Measurements from ENCODE around the gene ADGRL2.
A peak's percentile ranks its signal among the peaks of the same experiment; 100 is the strongest.
"Not testable (repeated sequence)": the region's sequence is repeated elsewhere in the genome, so short reads cannot be mapped to it uniquely, and the experiment has no call there.

ADGRL2 gene

DNA sequence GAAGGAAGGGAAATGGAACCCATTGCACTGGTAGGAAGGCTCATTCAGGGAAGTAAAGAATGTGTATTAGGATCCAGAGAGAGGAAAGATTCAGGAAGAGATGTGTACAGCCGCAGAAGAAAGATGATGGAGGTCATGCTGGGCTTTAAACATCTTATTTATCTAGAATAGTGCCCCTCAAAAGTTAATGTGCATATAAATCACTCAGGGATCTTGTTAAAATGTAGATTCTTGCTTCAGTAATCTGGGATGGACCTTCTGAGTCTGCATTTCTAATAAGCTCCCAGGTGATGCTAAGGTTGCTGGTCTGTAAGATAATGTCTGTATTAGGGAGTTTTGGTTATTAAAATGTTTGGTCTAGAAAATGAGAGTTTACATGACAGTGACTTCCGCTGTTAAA lies 46.3 kb downstream of the ADGRL2 start:
- DNase-seq (ENCODE audit: low spot score) = no peak

DNA sequence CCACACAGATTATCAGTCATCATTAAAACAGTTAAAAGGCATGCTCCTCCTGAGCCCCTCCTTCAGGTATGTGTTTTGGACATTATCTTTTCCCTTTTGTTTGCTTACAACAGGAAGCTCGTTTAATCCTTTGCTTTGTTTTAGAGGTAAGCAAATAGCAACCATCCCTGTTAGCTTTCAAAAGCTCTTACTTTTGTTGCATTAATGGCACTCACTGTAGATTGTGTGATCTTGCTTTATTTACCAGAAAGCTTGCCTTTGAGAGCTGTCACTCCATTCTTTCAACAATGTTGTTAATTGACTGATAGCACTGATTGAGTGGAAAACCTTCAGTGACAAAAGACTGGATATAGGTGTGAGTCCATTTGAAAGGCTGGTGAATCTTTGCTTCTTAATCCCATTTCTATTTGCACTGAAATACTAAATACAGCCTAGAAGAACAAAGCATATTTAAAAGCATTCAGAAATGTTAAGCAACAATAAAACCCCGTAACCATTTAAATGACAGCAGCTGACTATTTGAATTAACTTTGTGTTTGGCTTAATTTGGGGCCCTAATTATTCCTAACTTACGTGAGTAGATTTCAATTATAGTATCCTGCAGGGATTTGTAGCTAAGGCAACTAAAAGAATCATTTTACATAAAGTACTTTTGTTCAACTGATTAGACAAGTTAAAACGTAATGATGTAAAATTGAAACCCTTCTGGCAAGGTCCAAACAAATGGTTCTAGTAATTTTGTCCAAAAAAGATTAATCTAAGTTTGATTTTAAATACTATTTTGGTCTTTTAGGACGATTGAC lies 48.3 kb downstream of the ADGRL2 start:
- no peak for DNase-seq (ENCODE audit: low spot score)

DNA sequence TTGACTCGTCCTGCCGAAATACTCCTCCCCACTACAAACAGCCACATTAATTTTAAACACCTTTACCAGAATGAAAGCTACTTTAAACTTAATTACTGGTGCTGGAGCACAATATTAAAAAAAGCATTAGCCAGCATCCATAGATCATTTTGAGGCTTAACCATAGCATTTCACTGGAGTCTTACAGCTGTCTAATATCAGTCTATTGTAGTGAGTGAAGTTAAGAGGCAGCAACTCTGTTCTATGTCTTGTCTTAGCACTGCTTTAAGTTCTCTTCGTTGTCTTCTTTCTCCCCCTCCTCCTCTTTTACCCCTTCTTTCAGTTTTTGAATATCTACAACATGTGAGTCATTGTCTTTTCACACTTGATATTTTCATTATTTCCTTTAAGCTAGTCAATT lies 49.3 kb downstream of the ADGRL2 start:
- no peak for DNase-seq (ENCODE audit: low spot score)

DNA sequence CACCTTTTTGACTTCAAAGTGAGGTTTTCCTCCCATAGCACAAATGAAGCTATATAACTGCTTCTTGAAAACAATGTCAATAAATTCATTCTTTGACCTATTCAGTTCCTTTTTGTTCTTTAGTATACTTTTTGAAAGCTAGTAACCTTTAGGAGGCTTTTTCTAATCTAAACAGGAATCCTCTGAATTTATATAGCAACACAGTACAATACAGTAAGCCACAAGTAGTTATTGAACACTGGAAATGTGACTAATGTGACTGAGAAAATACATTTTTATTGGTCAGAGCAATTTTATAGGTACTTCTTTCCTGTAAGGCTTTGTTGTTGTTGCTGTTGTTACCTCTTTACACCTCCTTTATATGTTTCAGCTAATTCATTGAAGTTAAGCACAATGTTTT lies 49.8 kb downstream of the ADGRL2 start:
- DNase-seq (ENCODE audit: low spot score) = no peak

DNA sequence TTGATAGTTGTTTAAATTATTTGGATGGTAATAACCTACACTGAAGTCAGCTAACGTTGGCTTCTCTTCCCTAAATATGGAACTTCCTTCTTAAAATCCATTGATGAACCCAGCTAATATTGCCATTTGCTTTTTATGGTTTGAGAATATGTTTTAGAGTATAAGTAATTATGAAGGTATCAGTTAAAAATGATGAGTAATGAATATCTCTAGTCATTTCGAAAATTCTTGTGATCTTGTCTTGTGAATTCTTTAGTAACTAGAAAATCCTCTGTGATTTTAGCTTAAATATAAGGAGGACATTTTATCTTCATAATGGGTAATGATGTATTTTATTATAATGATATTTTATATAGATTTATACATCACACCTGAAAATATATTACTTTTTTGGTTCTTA lies 50.5 kb downstream of the ADGRL2 start:
- no peak for DNase-seq (ENCODE audit: low spot score)

DNA sequence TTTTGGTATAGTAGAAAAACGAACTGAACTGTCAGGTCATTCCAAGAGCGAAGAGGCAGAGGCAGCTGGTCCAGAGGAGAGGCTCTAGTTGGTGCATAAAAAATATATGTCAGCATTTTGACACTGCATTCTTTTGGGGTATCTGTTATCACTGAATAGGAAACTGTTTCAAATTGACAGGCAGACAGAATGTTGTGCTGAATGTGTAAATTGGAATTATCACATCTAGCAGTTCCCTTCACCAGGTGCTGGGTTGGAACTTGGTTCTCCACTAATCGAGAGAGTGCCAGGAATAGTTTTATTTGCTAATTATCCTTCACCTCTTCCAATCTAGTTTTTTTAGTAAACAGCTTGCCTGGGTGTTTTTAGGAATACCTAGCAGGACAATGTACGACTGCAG lies 52.2 kb downstream of the ADGRL2 start:
- DNase-seq (ENCODE audit: low spot score) = no peak

DNA sequence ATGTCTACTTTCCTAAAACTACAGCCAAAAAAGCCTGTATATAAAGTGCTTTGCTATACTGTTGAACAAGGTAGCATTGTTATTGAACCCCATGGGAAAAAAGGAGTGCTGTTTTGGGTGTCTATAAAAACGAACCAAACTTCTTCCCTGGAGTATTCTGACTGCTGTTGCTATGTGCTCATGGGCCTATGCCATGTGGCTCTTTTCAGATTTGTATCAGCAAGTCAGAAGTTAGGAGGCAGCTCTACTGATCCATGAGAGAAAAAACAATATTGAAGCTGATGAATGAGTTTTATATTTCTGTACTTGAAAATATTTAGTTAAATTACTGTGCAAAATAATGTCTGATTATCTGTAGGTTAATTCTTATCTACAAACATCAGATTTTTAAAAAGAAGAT lies 66.5 kb downstream of the ADGRL2 start:
- peak; percentile 11 for DNase-seq (ENCODE audit: low spot score)

DNA sequence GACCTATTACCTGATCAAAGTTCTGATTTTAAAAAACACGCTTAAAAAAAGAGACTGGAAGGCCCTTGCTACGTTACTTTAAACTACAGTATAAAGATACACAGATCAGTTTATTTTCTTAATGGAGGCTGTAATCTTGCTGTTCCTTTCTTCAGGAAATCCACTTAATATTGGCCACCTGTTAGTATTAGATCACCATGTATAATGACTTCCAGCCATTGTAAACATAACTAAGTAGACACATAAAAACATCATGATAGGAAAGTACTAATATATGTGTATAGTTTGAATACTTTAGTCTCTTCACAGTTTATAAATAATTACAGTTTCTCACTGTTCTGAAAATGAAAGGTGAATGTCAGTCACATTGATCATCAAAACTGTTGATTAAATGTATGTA lies 68.6 kb downstream of the ADGRL2 start:
- no peak for DNase-seq (ENCODE audit: low spot score)

DNA sequence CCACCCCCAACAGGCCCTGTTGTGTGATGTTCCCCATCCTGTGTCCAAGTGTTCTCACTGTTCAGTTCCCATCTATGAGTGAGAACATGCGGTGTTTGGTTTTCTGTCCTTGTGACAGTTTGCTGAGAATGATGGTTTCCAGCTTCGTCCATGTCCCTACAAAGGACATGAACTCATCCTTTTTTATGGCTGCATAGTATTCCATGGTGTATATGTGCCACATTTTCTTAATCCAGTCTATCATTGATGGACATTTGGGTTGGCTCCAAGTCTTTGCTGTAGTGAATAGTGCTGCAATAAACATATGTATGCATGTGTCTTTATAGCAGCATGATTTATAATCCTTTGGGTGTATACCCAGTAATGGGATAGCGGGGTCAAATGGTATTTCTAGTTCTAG lies 70.4 kb downstream of the ADGRL2 start:
- DNase-seq (ENCODE audit: low spot score) = not testable (repeated sequence)

DNA sequence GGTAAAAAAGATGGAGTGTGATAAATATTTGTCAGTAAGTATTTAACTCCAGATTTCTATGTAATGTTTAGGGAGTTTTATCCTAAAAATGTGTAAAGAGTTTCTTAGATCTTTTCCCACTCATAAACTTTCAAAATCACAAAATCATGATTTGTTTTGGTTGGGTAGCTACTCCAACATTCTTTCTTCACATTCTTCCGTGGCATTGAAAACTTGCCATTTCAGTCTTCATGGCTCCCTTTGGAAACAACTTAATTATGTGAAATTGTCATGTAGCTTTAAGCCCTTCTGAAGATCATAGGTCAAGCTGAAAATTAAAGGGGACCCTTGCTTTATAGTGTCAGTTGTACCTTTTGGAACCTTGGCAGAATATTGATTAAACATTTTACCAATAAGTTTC lies 73.2 kb downstream of the ADGRL2 start:
- no peak for DNase-seq (ENCODE audit: low spot score)

DNA sequence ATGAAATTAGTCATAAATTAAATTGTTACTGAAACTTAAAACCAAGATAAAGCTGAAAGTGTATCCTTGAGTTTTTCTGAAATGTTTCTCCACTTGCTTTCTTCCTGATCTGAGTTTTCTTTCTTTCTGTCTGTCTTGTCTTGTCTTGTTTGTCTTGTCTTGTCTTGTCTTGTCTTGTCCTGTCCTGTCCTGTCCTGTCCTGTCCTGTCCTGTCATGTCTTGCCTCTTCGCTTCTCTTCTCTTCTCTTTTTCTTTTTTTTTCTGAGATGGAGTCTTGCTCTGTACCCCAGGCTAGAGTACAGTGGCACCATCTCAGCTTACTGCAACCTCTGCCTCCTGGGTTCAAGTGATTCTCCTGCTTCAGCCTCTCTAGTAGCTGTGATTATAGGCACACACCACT lies 73.7 kb downstream of the ADGRL2 start:
- DNase-seq (ENCODE audit: low spot score) = no peak

DNA sequence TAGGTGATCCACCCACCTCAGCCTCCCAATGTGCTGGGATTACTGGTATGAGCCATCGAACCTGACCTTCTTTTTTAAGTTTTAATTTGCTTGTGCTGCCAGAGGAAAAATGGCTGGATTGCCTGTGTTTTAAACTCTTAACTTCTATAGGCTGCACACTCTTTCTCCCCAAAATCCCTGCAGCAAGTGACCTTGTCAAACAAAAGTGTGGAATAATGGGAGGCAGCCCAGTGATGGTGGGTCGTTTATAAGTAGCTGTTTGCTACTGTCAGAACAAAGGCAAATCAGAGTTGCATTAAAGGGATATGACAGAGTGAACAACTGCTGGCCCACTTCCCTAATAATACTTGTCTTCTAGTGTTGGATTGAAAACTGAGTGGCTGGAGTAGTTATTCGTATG lies 74.2 kb downstream of the ADGRL2 start:
- DNase-seq (ENCODE audit: low spot score) = no peak

DNA sequence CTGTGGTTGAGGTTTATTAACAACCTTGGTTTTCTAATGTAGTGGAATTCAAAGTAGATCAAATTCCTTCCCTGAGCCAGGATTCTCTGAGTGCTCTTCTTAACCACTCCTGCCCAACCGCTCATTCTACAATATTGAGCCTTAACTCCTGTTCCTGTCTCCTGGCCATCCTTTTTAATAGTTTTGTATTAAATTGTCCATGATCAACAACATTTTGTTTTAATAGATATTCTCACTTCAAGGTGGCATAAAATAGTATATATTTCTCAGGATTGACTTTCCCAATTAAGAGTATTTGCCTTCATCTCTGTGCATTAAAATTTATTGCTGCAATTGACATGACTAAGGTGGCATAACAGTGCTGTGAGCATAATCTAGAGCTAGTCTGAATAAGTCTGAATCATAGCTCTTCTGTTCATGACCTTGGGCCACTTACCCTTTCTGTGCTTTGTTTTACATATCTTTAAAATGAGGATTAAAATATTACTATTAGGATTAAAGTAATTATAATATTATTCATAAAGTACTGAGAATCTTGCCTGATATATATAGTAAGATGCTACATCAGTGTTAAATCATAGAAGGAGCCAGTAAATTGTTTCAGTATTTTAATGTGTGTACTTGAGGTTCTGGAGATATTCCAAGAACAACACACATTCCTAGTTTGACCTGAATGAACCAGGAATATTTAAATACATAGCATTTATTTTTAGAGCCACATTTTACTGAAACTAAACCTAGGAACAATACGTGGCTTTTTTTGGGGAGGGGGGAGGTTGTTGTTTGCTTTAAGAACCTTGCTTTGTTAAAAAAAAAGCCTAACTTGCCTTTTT lies 76.4 kb downstream of the ADGRL2 start:
- no peak for DNase-seq (ENCODE audit: low spot score)

DNA sequence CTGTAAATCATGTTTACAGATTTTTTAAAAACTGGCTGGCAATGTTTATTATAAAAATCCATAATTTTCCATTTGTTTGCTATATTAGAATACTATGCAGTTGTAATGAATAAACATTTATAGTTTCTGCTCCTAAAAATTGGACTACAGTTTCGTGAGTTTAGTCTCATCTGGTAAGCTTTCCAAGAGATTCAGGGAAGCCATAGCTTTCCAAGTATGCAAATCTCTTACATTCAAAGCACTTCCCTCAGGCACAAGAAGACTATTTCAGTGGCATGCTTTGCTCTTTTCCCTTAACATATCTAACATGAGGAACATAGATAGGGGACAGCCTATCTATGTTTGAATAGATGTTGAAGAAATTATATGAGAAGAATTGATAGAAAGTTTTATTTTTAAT lies 77.2 kb downstream of the ADGRL2 start:
- DNase-seq (ENCODE audit: low spot score) = no peak

DNA sequence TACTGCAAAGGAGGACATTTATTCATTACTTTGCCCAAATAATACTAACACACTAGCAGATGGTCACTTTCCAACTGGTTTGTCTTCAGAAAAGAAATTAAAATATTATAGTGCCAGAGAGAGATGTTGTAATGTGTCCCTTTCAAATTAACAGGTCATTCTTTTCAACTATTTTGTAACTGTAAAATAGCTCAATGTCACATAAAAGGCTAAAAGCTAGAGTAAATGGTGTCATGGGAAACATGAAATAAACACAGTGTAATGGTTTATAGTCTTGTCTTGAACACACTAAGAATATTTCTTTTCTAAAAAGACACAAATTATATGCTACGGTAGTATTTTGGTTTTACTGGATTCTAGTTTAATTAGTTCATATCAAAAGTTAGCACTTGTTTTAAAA lies 77.8 kb downstream of the ADGRL2 start:
- no peak for DNase-seq (ENCODE audit: low spot score)

DNA sequence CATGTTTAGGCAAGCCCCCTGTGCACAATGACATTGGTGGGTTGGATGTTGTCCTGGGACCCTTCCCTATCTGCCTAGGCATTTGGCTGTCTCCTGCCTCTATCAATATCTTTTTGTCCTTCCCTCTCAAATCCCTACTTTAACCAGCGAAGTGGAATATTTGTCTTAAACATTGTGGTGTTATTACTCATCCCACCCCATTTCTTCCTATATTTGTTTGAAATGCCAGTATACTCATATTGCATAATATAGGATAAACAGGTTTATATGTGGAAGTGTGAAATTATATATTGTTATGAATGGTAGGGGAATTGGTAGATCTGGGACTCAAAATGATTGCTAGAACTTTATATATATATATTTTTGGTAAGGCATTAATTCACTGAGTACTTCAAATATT lies 80.0 kb downstream of the ADGRL2 start:
- no peak for DNase-seq (ENCODE audit: low spot score)

DNA sequence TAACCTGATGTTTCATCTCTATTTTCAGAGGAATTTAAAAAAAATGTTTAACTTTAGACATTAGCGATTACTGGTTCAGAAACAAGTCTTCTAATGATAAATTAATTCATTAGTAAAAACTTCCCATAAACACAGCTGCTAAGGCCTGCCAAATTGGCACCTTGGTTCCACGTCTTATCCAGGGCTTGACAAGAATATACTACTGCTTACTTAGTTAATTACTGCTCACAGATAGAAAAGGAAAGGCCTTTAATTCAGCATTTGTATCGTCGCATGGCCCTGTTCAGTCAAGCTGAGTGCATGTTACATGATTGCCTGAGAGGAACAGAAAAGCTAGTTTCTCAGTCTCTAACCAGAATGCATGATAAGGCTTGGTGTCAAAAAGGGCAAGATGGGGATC lies 84.6 kb downstream of the ADGRL2 start:
- DNase-seq (ENCODE audit: low spot score) = no peak

DNA sequence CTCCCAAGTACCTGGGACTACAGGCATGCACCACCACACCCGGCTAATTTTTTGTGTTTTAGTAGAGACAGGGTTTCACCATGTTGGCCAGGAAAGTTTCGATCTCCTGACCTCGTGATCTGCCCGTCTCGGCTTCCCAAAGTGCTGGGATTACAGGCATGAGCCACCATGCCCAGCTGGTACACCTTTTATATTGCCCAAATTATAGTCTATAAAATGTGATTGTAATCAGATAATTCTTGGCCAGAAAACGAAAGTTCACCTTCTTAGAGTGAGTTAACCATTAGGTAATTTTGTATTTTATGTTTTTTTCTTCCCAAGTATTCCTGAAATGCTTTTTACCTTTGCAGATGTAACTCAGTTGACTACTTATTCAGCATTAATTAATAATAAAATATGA lies 85.6 kb downstream of the ADGRL2 start:
- not testable (repeated sequence) for DNase-seq (ENCODE audit: low spot score)

DNA sequence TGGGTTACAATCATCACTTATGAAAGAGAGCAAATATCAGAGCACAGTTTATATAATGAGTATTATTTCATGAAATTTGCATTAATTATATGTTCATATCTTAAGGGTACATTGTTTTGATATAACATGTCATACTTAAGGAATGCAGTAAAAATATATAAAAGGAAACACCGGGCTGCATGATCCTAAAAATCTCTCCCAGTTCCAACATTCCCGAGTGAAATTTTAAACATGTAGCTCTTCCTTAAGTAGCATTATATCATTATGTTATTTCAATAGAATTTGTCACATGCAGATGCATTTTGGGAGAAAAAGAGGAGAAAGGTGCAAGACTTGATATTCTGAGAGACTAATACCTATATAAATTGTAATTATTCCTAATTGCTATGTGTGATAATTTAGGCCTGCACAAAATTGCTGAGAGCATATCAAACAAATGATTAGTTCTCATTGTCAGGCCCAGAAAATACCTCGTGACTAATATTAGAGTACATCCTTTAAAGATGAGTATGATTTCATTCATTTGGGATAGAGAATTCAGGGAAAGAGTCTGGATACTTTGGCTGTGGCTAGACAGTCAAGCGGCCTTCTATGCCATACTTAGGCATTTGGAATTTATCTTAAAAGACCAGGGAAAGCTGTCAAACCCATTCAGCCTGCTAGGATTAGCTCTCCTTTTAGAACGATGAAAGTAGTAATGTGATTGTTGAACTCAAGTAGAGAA lies 86.8 kb downstream of the ADGRL2 start:
- no peak for DNase-seq (ENCODE audit: low spot score)

DNA sequence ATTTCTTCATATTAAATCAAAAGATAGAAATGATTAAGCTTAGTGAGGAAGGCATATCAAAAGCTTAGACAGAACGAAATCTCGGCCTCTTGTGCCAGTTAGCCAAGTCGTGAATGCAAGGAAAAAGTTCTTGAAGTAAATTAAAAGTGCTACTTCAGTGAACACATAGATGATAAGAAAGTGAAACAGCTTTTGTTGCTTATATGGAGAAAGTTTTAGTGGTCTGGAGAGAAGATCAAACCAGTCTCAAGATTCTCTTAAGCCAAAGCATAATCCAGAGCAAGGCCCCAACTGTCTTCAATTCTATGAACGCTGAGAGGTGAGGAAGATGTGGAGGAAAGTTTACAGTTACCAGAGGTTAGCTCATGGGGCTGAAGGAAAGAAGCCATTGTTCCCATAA lies 88.4 kb downstream of the ADGRL2 start:
- DNase-seq (ENCODE audit: low spot score) = no peak

DNA sequence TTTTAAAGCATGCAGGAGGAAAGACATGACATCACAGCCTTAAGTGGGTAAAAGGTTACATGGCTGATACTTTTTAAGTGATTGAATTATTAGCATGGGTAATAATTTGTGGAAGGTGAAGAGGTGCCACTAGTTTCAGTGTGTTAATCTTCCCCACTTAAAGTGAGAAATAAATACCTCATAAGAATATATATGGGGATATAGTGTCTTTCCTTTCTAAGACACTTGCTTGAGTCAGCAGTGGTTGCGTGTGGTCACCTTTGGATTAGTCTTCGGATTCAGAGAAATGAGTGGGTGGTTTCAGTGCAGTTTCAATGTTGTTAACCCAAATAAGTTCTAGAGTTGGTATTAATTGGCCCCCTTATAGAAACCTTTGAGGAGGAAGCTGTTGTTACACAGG lies 94.1 kb downstream of the ADGRL2 start:
- DNase-seq (ENCODE audit: low spot score) = no peak

DNA sequence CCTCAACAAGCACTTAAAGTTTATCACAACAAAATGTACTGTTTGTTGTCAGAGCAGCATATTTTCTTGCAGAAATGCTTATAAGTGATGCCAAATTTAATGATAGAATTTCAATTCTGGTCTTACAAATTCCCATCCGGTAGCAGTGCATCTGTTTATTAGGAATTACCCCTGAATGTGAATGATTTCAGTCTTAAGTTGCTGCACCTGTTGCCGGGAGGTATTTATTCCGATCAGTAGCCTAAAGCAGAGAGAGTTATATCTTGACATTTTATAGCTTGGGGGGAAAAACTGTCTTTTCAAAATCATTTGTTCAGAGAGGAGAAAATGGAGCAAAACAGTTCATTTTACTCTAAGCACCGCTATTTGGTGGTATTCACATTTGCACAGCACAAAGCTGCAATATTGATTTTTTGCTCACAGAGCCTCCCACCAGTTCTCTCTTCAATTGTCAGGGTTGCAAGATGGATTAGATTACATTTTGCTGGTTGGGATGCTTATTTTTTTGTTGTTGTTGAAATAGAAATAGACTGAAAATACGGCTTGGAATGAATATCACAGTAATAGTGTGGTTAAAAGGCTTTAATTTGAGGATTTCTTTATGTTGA lies 98.6 kb downstream of the ADGRL2 start:
- no peak for DNase-seq (ENCODE audit: low spot score)

DNA sequence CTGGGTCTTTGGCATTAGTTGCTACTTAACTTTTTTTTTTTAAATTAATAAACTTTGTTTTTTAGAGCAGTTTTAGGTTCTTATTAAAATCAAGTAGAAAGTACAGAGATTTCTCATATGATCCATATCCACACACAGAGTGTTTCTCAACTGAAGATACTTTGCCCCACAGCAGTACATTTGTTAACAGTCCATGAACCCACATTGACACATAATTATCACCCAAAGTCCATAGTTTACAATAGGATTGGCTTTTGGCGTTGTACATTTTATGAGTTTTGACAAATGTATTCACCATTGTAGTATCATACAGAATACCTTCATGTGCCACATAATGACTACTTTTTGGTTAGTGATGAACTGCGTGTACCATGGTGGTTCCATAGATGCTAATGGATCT lies 106.8 kb downstream of the ADGRL2 start:
- no peak for DNase-seq (ENCODE audit: low spot score)

All from COLO829 (cell line).